Immature natural killer cell (primary cell): ENCODE data around the gene SNRPD2. TPM values are rescaled to one million over a fixed set of nuclear protein-coding genes. Genes with fewer than 3 reads are reported as not detected.

Source experiments
- DNase-seq, 3 donors: peaks; one replicate each; pipeline ENCODE4 v3.0.0; 2022; ENCODE audit warnings: mixed read lengths in 1 of 3
- H3K27ac Mint-ChIP-seq, 6 donors: one replicate each; pipeline ENCODE4 v1.8.0; 2020; ENCODE audit warnings: mixed read lengths in 6 of 6, mild to moderate bottlenecking in 5 of 6, inconsistent platforms in 4 of 6, moderate library complexity in 3 of 6
- H3K27me3 Mint-ChIP-seq, 3 donors: one replicate each; pipeline ENCODE4 v1.8.0; 2020 to 2021; ENCODE audit warnings: low read depth in 3 of 3, mild to moderate bottlenecking in 3 of 3, mixed read lengths in 3 of 3, moderate library complexity in 3 of 3, inconsistent platforms in 1 of 3
- H3K36me3 Mint-ChIP-seq, 3 donors: one replicate each; pipeline ENCODE4 v1.8.0; 2020; ENCODE audit warnings: mixed read lengths in 3 of 3, inconsistent platforms in 2 of 3, mild to moderate bottlenecking in 2 of 3
- H3K4me1 Mint-ChIP-seq, 2 donors: one replicate each; pipeline ENCODE4 v1.8.0; 2020; ENCODE audit warnings: inconsistent platforms in 2 of 2, mild to moderate bottlenecking in 2 of 2, mixed read lengths in 2 of 2, moderate library complexity in 1 of 2
- H3K4me3 Mint-ChIP-seq, 5 donors: one replicate each; pipeline ENCODE4 v1.8.0; 2020; ENCODE audit warnings: mild to moderate bottlenecking in 5 of 5, mixed read lengths in 5 of 5, inconsistent platforms in 3 of 5, moderate library complexity in 3 of 5
- H3K9me3 Mint-ChIP-seq, 6 donors: one replicate each; pipeline ENCODE4 v1.8.0; 2020; ENCODE audit warnings: mild to moderate bottlenecking in 6 of 6, mixed read lengths in 6 of 6, inconsistent platforms in 4 of 6, moderate library complexity in 3 of 6
- polyA plus RNA-seq, 3 donors: library from polyadenylated mRNA; unstranded; fragments of 300-500 nt; fragmentation: Illumina TruSeq; gene quantifications; one replicate each; pipeline ENCODE4 v1.2.3, GENCODE V29; 2021

Gene SNRPD2
- polyA plus RNA-seq, 3 donors from 2014 or later: 754 to 1,123 (median 1,001) TPM

DNA sequence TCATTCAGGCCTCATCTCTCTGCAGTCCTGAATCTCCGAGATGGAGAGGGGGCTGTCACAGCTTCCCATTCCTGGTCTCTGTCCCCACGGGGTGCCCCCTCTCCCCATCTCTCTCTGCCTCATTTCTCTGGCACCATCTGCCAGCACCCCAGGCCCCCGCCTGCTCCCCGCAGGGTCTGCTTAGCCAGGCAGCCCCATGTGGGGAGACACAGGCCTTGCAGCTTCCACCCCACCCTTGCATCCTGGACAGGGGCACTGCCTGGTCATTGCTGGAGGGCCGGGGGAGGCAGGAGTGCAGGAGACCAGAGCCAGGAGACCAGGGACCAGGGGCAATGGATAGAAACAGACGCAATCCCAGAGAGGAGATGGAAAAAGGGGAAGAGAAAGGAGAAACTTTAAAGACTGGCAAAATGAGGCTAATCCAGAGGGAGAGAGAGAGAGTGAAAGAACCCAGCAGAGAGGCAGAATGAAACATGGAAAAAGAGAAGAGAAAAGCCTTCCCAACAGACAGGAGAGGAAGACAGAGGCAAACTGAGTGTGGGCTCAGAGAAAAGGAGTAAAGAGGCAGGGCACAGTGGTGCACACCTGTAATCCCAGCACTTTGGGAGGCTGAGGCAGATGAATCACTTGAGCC, 32.5 kb downstream of the SNRPD2 start:
- Mint-ChIP-seq H3K4me1 (no peaks in the 10 kb centered on the region), H3K4me3 (no peak overlapping the region), H3K9me3 (no peaks in the 10 kb centered on the region), H3K27me3 (peaks cover 0 to 11% (median 4%) of the 10 kb centered on the region in 3 donors), H3K27ac (no peak overlapping the region), H3K36me3 (no peaks in the 10 kb centered on the region)
- DNase-seq: no peak

DNA sequence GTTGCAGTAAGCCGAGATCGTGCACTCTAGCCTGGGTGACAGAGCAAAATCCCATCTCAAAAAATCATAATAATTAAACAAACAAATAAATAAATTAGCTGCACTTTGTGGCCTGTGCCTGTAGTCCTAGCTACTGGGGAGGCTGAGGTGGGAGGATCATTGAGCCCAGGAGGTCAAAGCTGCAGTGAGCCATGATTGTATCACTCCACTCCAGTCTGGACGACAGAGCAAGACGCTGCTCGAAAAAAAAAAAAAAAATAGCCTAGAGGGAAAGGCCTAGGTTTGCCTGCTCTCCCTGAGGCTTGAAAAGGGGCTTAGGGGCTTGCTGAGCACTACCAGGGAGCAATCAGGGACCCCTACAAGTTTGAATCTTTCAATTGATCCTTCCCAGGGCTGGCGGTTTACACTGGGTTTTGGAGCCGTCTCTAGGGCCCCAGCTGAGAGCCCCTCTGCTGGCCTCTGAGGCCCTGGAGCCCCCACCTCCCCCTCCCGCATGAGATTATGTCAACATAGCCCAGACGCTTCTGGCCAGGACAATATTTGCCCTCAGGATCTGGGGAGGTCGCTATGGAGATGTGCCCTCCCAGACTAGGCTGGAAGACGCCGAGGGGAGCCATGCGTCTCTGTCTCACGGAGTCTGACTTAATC, 34.1 kb downstream of the SNRPD2 start:
- Mint-ChIP-seq H3K9me3 (no peaks in the 10 kb centered on the region), H3K4me1 (no peaks in the 10 kb centered on the region), H3K36me3 (no peaks in the 10 kb centered on the region), H3K27ac (no peak overlapping the region), H3K27me3 (peaks cover 0 to 11% (median 4%) of the 10 kb centered on the region in 3 donors), H3K4me3 (no peak overlapping the region)
- DNase-seq: no peak

DNA sequence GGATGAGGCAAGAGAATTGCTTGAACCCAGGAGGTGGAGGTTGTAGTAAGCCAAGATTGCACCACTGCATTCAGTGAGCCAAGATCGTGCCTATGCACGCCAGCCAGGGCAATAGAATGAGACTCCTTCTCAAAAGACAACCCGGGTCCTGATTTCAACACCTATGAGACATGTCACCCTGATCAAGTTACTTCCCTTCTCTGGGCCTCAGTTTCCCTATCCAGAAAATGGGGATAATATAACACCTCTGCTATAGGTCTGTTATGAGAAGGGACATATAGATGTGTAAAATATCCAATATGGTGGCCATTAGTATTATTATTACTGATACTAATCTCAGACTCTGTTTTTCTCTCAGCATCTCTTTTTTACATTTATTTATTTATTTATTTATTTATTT, 36.7 kb downstream of the SNRPD2 start:
- Mint-ChIP-seq H3K36me3 (no peaks in the 10 kb centered on the region), H3K27ac (no peak overlapping the region), H3K4me3 (no peak overlapping the region), H3K27me3 (peaks cover 0 to 4% (median 2%) of the 10 kb centered on the region in 3 donors), H3K9me3 (no peaks in the 10 kb centered on the region), H3K4me1 (no peaks in the 10 kb centered on the region)
- no peak for DNase-seq

DNA sequence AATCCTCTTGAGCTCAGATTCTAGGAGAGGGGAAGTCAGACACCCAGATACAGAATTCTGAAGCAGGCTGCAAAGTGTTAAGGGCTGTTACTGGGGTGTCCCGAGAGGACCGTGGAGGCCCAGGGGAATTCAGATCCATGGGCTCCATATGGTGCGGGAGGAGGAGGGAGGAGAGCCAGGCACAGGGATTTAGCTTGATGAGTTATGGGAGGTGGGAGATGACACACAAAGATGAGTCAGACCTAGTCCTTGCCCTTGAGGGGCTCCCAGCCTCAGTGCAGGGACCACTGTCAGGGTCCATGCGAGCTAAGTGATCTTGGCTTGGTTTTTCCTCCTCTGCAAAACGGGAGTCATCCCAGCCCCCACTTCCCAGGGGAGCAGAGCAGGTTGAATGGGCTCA, 38.1 kb downstream of the SNRPD2 start:
- Mint-ChIP-seq H3K4me3 (no peak overlapping the region), H3K36me3 (no peaks in the 10 kb centered on the region), H3K27ac (no peak overlapping the region), H3K4me1 (no peaks in the 10 kb centered on the region), H3K27me3 (peaks cover 0 to 5% (median 2%) of the 10 kb centered on the region in 3 donors), H3K9me3 (no peaks in the 10 kb centered on the region)
- DNase-seq: no peak

DNA sequence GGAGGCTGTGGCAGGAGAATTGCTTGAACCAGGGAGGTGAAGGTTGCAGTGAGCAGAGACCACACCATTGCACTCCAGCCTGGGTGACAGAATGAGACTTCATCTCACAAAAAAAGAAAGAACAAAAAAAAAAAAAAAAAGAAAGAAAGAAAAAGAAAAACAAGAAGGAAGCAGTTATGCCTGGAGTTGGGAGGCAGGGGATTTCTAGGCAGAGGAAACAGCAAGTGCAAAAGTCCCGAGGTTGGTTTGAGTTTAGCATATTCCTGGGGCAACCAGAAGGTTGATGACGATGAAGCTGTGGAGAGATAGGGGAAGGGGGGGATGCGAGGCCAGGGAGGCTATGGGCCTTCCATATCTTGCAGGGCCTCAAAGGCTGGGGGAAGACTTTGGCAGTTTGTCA, 41.0 kb downstream of the SNRPD2 start:
- Mint-ChIP-seq H3K27me3 (peaks cover 3 to 6% (median 5%) of the 10 kb centered on the region in 3 donors), H3K4me1 (peaks cover 9 to 10% of the 10 kb centered on the region in 2 donors), H3K36me3 (no peaks in the 10 kb centered on the region), H3K27ac (no peak overlapping the region), H3K4me3 (no peak overlapping the region), H3K9me3 (no peaks in the 10 kb centered on the region)
- no peak for DNase-seq

DNA sequence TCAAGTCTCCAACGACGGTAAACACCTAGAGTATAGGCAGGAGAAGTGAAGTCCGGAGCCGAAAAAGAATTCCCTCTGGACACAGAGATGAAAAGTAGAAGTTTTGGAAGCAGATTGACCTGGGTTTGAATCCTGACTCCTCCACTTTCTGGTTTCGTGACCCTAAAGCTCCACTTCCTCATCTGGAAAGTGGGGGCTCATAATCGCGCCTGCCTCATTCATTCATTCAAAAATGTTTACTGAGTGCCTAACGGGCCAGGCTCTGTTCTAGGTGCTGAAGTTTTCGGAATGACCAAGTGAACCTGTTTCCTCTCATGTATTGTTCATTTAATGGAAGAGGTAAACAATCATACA, 45.4 kb downstream of the SNRPD2 start:
- no peaks in the 10 kb centered on the region for H3K9me3 Mint-ChIP-seq
- peak overlapping the region; percentile 87 to 94 (median 92) for H3K4me3 Mint-ChIP-seq
- DNase-seq: no peak
- peaks cover 0 to under 1% (median 0%) of the 10 kb centered on the region in 3 donors for H3K36me3 Mint-ChIP-seq
- peaks cover 33% of the 10 kb centered on the region in 2 donors for H3K4me1 Mint-ChIP-seq
- H3K27ac Mint-ChIP-seq: peak overlapping the region; percentile 81 to 93 (median 89)
- peaks cover 7 to 19% (median 9%) of the 10 kb centered on the region in 3 donors for H3K27me3 Mint-ChIP-seq

DNA sequence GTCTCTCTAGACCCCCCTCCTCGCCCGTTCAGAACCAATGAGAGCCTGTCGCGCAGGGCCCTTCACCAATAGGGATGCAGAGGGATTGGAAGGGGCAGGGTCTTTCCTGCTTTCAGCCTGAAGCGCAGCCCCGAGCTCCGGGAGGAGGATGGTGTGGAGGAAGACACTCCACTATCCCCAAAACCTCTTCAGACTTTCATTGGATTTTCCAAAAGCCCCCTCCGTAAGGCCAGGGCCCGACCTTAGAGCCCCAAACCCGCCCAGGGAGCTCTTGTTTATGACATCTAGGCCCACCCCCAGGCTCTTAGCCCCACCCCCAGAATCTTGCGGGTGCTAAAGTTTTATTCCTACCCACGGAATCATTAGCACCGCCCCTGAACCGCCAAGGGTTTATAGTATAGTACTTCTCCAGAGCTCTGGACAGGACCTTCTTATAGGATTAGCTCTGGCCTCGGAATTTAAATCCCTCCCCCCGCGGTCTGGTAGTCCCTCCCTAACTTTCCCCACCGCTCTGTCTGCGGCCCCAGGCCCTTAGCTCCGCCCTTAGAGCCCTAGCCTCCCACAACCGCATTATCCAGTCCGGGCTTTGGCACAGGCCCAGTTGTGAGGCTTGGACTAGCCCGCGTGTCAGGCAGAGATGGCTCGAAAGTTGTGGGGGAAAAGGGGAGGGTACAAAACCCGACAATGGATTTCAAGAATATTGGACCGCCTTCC, 46.0 kb downstream of the SNRPD2 start:
- H3K36me3 Mint-ChIP-seq: peaks cover 0 to 4% (median 0%) of the 10 kb centered on the region in 3 donors

DNA sequence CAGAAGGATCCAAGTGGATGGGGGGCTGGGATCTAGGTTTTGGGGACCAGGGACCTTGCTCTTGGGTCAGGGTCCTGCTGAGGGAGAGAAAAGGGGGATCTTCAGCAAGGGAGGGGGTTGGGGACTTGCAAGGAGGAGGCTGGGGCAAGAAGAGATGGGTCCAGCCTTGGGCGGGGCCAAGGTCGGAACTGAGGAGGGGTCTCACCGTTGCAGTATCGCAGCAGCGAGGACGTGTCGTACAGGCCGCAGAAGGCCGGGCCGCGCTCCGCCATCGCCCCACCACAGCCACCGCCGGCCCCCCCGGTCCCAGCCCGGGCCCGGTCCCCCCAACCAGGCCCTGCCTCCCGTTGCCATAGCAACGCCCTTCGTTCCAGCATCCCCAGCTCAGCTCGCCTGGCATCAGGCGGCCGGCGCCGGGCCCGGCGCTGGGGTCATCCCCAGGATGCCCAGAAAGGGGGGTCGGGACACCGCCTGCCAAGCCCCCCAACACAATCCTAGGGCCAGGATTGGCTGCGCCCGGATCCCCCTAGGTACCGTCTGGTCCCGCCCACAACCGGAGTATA, 46.6 kb downstream of the SNRPD2 start:
- Mint-ChIP-seq H3K27ac (peak overlapping the region; percentile 81 to 93 (median 89)), H3K36me3 (peaks cover 0 to 4% (median 0%) of the 10 kb centered on the region in 3 donors), H3K4me3 (peak overlapping the region; percentile 87 to 94 (median 92)), H3K27me3 (peaks cover 10 to 20% (median 11%) of the 10 kb centered on the region in 3 donors), H3K9me3 (no peaks in the 10 kb centered on the region), H3K4me1 (peaks cover 44 to 45% of the 10 kb centered on the region in 2 donors)
- no peak for DNase-seq

More for the DNA sequence above, 46.0 kb downstream of the SNRPD2 start:
- Mint-ChIP-seq H3K4me1 (peaks cover 38% of the 10 kb centered on the region in 2 donors), H3K27me3 (peaks cover 10 to 20% (median 11%) of the 10 kb centered on the region in 3 donors), H3K9me3 (no peaks in the 10 kb centered on the region), H3K27ac (peak overlapping the region; percentile 81 to 93 (median 89)), H3K4me3 (peak overlapping the region; percentile 87 to 94 (median 92))
- DNase-seq: peak; percentile 76 to 85 (median 85)

DNA sequence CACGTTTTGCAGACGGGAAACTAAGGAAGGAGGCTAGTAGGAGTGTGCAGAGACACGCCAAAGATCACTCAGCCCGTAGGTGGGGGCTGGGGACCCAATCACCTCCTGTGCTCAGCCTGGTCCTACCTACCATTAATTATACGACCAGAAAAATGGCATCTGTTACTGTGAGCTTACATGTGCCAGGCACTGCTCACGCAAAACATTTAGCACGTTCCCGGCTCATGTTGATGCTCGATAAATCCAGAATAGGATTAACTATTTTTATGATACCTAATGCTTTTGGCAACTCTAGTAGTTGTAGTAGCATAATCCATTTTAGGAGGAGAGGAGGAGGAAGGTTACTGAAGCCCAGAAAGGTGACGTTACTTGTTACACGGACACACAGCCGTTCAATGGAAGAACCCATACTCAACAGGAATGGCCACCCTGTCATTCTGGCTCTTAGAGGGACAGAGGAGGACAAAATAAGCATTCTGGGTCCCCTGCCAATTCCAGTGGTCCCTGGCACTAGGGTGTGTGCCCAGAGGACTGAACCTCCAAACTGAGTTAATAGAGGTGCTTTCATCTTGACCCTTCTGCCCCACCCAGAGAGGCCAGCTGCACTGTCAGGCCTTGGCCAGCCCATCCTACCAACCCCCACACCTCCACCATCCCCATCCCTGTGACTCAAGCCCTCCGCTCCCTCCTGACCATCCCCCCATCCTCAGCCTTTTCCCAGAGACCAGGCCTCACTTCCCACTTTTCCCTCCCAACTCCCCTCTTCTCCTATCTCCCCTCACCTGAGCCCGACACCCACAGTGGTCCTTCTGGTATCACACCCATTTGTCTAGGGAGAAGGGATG, 47.6 kb downstream of the SNRPD2 start:
- peak overlapping the region in 5 of 6 donors; percentile 30 to 65 (median 56) for H3K27ac Mint-ChIP-seq
- H3K36me3 Mint-ChIP-seq: peaks cover 0 to 4% (median 0%) of the 10 kb centered on the region in 3 donors
- H3K4me1 Mint-ChIP-seq: peaks cover 49 to 50% of the 10 kb centered on the region in 2 donors
- H3K9me3 Mint-ChIP-seq: no peaks in the 10 kb centered on the region
- H3K4me3 Mint-ChIP-seq: peak overlapping the region; percentile 6 to 58 (median 51)
- no peak for DNase-seq
- H3K27me3 Mint-ChIP-seq: peaks cover 8 to 20% (median 11%) of the 10 kb centered on the region in 3 donors

DNA sequence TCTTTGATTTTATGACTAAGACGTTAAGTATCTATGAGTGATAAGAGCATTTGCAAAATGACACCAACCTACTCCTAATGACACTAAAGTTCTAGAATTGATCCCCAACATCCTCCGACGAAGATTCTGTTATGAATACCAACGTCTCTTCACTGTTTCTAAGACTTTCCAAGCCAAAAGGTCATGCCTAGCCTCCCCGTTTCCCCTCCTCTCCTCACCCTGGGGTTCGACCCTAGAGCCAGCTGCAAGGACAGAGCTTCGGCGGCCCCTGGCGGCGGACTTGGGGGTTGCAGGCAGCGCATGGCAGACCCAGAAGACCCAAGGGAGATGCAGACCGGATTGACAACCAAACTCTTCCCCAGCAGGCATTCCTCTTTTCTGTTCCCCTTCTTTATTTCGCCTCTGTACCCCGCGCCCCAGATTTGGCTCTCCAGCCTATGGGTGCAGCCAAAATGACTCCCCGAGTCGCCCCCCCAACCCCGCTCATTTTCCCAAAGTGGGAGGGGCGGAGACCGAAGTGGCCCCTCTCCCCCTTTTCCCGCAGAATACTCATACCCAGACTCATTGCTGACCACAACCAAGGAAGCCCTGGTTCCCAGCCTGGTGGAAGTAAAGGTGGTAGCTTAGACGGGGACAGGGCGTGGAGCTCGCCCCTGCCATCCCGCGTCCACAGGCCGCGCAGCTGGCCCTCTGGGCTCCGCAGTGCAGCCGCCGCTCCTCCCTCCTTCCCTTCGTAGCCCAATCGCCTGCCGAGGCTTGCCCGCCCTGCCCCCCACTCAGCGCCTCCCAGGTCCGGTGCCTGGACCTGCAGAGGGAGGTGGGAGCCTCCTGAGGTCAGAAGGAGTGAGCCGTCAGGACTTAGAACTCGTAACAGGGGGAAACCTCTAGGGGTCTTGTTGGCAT, 48.5 kb downstream of the SNRPD2 start:
- Mint-ChIP-seq H3K4me1 (peaks cover 58% of the 10 kb centered on the region in 2 donors), H3K36me3 (peaks cover 0 to 4% (median 0%) of the 10 kb centered on the region in 3 donors), H3K9me3 (no peaks in the 10 kb centered on the region), H3K27me3 (peaks cover 11 to 20% (median 11%) of the 10 kb centered on the region in 3 donors), H3K4me3 (peak overlapping the region; percentile 73 to 85 (median 77)), H3K27ac (peak overlapping the region; percentile 88 to 99 (median 94))
- DNase-seq: peak; percentile 87 to 89 (median 87)

DNA sequence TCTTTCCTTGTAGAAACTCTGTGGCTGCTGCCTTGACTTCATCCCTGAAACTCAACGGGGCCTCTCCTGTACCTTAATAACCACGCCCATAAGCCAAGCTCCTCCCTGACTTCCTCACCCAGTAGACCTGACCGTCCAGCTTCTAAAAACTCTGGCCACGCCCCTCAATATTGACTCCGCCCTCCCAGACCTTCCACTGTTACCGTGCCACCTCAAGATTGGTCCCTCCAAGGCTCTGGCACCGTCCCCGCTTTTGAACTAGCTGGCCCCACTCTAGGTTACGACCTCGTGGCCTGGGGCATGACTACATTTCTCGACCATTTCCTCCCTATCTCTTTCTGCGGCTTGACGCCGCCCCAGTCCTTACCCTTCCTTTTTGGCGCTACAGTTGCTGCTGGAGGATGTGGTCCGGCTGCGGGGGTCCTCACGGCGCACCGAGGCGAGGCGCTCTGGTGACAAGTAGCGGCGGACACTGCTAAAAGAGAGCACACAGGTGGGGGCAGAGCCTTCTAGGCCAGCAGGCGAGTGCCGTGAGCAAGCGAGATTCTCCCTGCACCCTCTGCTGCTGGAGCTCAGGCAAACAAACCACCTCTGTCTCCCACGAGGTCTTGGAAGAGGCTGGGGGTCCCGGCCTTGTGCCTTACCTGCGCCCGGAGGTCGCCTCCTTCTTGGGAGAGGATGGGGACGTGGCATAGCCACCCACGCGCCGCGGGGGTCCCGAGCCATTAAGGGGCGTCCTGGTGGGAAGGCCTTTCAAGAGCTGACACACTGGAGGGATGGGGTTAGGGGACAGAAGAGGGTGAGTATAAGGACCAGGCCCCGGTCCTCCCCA, 50.3 kb downstream of the SNRPD2 start:
- Mint-ChIP-seq H3K9me3 (no peaks in the 10 kb centered on the region), H3K27ac (peak overlapping the region; percentile 96 to 99 (median 98)), H3K27me3 (peaks cover 11 to 20% (median 11%) of the 10 kb centered on the region in 3 donors), H3K4me1 (peaks cover 59 to 60% of the 10 kb centered on the region in 2 donors), H3K36me3 (peaks cover 0 to 4% (median 0%) of the 10 kb centered on the region in 3 donors), H3K4me3 (peak overlapping the region; percentile 84 to 94 (median 89))
- peak; percentile 88 to 89 (median 88) for DNase-seq
